Measurements from ENCODE around the gene CENPW.

Gene CENPW

GRCh38 chr6:126388104-126388598, 48.2 kb downstream of the CENPW start:
- TF ChIP-seq ZFP41 (tag by site-specific recombination; IDR thresholded peaks at IDR 0.05; ENCODE audit: borderline replicate concordance) (no peak), ZNF513 (tag by site-specific recombination; IDR thresholded peaks at IDR 0.05) (no peak), REPIN1 (tag by site-specific recombination; IDR thresholded peaks at IDR 0.05; ENCODE audit: low read depth) (no peak), ZBTB8A (tag by site-specific recombination; IDR thresholded peaks at IDR 0.05) (no peak), ZNF549 (tag by site-specific recombination; IDR thresholded peaks at IDR 0.05) (no peak), ZNF148 (tag by site-specific recombination; IDR thresholded peaks at IDR 0.05; ENCODE audit: borderline replicate concordance) (no peak), ZNF324 (tag by site-specific recombination; IDR thresholded peaks at IDR 0.05) (no peak), ZNF660 (tag by site-specific recombination; IDR thresholded peaks at IDR 0.05) (no peak), ZNF670 (tag by site-specific recombination; IDR thresholded peaks at IDR 0.05; ENCODE audit: low read depth) (no peak), ZBTB6 (tag by site-specific recombination; IDR thresholded peaks at IDR 0.05) (no peak), ZNF354C (tag by site-specific recombination; IDR thresholded peaks at IDR 0.05; ENCODE audit: borderline replicate concordance, low read depth) (no peak), ZNF10 (tag by site-specific recombination; IDR thresholded peaks at IDR 0.05) (no peak)
- Histone ChIP-seq H3K4me1 (ENCODE audit: control insufficient read depth, insufficient read depth, low read length) (no peaks in the 10 kb centered on the region), H3K36me3 (ENCODE audit: control insufficient read depth in 2 of 2, insufficient read depth in 1 of 2, low read length in 2 of 2) (no peaks in the 10 kb centered on the region), H3K27ac (ENCODE audit: extremely low read depth, low read depth, low read length) (no peak overlapping the region), H3K4me3 (ENCODE audit: low read depth, low read length) (no peak overlapping the region), H3K9me3 (ENCODE audit: control insufficient read depth, insufficient read depth, low read depth, low read length) (no peaks in the 10 kb centered on the region)
- CTCF ChIA-PET, result no interaction called here
- POLR2A ChIA-PET, result no interaction called here

- H3K4me3 ChIP-seq (ENCODE audit: low read depth, low read length), result no peak overlapping the region
- H3K36me3 ChIP-seq (ENCODE audit: control insufficient read depth in 2 of 2, insufficient read depth in 1 of 2, low read length in 2 of 2), result no peaks in the 10 kb centered on the region
- POLR2A ChIA-PET, result no interaction called here
- CTCF ChIA-PET, result interaction anchor here (0.6 kb wide), 1 partner anchor 80 kb away, joined by 3 read pairs; no protein-coding TSS in a partner anchor
- TF ChIP-seq ZNF169 (tag by site-specific recombination; IDR thresholded peaks at IDR 0.05), result no peak
- TF ChIP-seq ZNF473 (tag by site-specific recombination; IDR thresholded peaks at IDR 0.05), result no peak
- no peak for TF ChIP-seq TSHZ1 (tag by site-specific recombination; IDR thresholded peaks at IDR 0.05; ENCODE audit: borderline replicate concordance)
- TF ChIP-seq ZNF585B (tag by site-specific recombination; IDR thresholded peaks at IDR 0.05), result no peak
- TF ChIP-seq ZBTB21 (tag by site-specific recombination; IDR thresholded peaks at IDR 0.05), result no peak
- TF ChIP-seq BCL11B (tag by site-specific recombination; IDR thresholded peaks at IDR 0.05; ENCODE audit: low read depth), result no peak
- H3K9me3 ChIP-seq (ENCODE audit: control insufficient read depth, insufficient read depth, low read depth, low read length), result no peaks in the 10 kb centered on the region
- H3K4me1 ChIP-seq (ENCODE audit: control insufficient read depth, insufficient read depth, low read length), result no peaks in the 10 kb centered on the region
- H3K27ac ChIP-seq (ENCODE audit: extremely low read depth, low read depth, low read length), result no peak overlapping the region
These were observed 56.2 kb downstream of the CENPW start for GRCh38 chr6:126396131-126396530.
